GM12865 (cell line): ENCODE data around the gene MAP1A.

Experiments used
- DNase-seq: peaks from one replicate; pipeline ENCODE4 v3.0.0; 2010; ENCODE audit warnings: low read depth
- H3K4me3 ChIP-seq: 2 replicates; pipeline ENCODE4 v1.5.1; 2011; ENCODE audit warnings: mild to moderate bottlenecking, low read depth, low read length, control low read depth
- TF ChIP-seq, protein P1 (sequence below): IDR thresholded peaks from 2 replicates; pipeline ENCODE4 v1.5.1; 2011; ENCODE audit warnings: low read length, control low read depth, low read depth, inconsistent platforms; ENCODE audit not compliant: insufficient read depth; ENCODE audit errors: missing control alignments

The MAP1A gene

DNA sequence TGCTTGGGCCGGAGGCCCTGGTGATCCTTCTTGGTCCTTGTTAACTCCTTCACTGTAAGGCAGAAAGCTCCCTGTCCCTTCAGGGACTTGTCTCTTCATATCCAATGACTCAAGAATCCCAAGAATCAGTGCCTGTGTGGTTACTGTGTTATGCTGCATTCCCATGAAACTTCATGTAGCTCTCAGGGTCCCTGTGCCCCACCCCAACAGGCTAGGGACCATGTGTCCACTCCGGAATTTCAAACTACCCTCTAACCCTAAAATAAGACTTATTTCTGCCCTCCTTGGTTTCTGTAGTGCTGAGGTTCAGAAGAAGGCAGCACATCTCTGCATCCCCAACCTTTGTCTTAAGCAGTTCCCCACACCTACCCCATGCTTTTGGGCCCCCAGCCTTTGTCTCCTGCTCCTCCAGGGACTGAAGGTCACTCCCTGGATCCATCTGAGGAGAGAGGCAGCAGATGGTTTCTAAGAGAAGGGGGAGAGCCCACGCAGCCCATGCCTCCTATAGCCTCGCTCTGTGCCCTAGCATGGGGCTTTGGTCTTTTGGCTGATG lies 531 bp upstream of the MAP1A start:
- DNase-seq, result no peak
- TF ChIP-seq, protein P1, sequence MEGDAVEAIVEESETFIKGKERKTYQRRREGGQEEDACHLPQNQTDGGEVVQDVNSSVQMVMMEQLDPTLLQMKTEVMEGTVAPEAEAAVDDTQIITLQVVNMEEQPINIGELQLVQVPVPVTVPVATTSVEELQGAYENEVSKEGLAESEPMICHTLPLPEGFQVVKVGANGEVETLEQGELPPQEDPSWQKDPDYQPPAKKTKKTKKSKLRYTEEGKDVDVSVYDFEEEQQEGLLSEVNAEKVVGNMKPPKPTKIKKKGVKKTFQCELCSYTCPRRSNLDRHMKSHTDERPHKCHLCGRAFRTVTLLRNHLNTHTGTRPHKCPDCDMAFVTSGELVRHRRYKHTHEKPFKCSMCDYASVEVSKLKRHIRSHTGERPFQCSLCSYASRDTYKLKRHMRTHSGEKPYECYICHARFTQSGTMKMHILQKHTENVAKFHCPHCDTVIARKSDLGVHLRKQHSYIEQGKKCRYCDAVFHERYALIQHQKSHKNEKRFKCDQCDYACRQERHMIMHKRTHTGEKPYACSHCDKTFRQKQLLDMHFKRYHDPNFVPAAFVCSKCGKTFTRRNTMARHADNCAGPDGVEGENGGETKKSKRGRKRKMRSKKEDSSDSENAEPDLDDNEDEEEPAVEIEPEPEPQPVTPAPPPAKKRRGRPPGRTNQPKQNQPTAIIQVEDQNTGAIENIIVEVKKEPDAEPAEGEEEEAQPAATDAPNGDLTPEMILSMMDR, result no peak
- H3K4me3 ChIP-seq, result no peak overlapping the region

DNA sequence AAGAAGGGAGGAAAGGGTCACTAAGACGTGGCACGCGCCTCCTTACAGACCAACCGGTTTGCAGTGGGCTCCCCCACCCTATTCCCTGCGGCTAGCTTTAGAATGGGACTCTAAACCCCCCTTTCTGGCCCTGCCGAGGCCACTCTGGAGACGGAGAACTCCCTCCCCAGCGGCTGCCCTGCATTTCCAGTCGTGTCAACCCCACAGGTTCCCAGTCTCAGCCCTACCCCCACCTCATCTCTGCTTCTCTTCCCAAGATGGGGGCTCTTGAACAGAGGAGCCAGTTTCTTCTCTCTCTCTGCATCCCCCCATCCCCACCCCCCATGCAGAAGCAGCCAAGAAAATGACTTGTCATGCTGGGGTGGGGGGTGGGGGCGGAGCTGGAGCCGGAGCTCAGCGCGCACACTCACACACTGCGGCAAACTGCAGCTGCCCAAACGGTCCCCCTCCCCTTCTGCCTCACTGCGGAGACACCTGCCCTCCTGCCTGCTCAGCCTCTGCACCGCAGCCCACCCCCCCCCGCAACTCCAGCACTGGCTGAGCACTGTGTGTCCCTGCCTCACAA lies 871 bp downstream of the MAP1A start:
- no peak overlapping the region for H3K4me3 ChIP-seq
- TF ChIP-seq, protein P1, result no peak
- no peak for DNase-seq

DNA sequence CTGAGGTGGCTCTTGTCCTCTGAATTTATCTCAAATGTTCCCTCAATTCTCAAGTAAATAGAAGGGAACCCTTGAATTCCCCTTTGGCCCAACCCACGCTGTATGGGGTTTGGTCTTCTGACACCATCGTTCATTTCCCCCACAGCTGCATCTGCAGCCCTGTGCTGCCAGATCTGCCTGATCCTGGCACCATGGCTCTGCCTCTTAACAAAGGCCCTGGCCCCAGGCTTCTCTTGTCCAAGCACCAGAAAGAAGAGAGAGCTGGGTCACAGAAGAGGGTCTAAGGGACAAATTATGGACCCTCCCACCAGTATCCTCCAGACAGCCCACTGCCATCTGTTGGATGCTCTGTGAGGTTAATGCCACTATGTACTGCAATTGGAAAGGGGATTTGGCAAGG lies 1.8 kb downstream of the MAP1A start:
- TF ChIP-seq, protein P1, result no peak
- H3K4me3 ChIP-seq, result no peak overlapping the region
- no peak for DNase-seq

DNA sequence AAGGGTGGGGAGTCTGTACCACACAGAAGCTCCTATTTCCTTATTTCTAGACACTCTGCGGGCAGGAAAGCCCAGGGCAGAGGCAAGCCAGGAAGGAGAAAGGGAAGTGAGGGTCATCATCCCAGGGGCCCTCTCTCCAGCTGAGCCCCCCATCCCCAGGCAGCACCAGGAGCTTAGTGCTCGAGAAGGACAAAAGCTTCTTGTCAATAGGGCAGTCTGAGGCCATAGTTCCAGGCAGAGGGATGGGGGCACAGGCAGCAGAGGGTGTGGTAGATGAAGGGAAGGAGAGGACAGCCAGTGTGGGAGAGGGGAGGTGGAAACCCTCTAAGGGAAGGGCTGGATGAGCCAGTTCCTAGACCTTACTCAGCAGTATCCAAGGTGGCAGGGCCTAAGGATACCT lies 2.7 kb downstream of the MAP1A start:
- no peak overlapping the region for H3K4me3 ChIP-seq
- TF ChIP-seq, protein P1, result no peak

DNA sequence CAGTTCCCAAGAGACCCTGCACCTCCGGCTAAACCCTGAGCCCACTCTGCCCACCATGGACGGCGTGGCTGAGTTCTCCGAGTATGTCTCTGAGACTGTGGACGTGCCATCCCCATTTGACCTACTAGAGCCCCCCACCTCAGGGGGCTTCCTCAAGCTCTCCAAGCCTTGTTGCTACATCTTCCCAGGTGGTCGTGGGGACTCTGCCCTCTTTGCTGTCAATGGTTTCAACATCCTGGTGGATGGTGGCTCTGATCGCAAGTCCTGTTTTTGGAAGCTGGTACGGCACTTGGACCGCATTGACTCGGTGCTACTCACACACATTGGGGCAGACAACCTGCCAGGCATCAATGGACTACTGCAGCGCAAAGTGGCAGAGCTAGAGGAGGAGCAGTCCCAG lies 4.0 kb downstream of the MAP1A start:
- TF ChIP-seq, protein P1, result no peak

More for the DNA sequence above, 2.7 kb downstream of the MAP1A start:
- no peak for DNase-seq

DNA sequence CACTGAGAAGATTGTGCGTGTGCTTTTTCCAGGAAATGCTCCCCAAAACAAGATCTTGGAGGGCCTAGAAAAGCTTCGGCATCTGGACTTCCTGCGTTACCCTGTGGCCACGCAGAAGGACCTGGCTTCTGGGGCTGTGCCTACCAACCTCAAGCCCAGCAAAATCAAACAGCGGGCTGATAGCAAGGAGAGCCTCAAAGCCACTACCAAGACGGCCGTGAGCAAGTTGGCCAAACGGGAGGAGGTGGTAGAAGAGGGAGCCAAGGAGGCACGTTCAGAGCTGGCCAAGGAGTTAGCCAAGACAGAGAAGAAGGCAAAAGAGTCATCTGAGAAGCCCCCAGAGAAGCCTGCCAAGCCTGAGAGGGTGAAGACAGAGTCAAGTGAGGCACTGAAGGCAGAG lies 4.8 kb downstream of the MAP1A start:
- TF ChIP-seq, protein P1, result no peak
- no peak for DNase-seq
- H3K4me3 ChIP-seq, result no peak overlapping the region

More for the DNA sequence above, 4.0 kb downstream of the MAP1A start:
- no peak overlapping the region for H3K4me3 ChIP-seq
- no peak for DNase-seq

DNA sequence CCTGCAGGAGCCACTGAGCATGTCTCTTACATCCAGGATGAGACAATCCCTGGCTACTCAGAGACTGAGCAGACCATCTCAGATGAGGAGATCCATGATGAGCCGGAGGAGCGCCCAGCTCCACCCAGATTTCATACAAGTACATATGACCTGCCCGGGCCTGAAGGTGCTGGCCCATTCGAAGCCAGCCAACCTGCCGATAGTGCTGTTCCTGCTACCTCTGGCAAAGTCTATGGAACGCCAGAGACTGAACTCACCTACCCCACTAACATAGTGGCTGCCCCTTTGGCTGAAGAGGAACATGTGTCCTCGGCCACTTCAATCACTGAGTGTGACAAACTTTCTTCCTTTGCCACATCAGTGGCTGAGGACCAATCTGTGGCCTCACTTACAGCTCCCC lies 6.2 kb downstream of the MAP1A start:
- no peak for DNase-seq
- TF ChIP-seq, protein P1, result no peak
- H3K4me3 ChIP-seq, result no peak overlapping the region
